Smooth muscle cell (in vitro differentiated cells): ENCODE data around the gene SH2D6. TPM values are rescaled to one million over a fixed set of nuclear protein-coding genes. Genes with fewer than 3 reads are reported as not detected.

ENCODE experiments used
- DNase-seq: peaks from one replicate; lab custom pipeline; 2025; ENCODE audit not compliant: unreplicated experiment; lab: John Stamatoyannopoulos, UW
- H2AFZ ChIP-seq: fragments of 200-600 bp; sonication (generic); 2 replicates; pipeline ENCODE4 v1.6.0; 2016; ENCODE audit warnings: antibody characterized with exemption, low read depth, mild to moderate bottlenecking
- H3F3A ChIP-seq: fragments of 200-600 bp; sonication (generic); 2 replicates; pipeline ENCODE4 v1.6.0; 2017; ENCODE audit warnings: antibody characterized with exemption, low read depth
- H3K27ac ChIP-seq: fragments of 200-600 bp; sonication (generic); 2 replicates; pipeline ENCODE4 v1.5.1; 2016; ENCODE audit warnings: low read depth, mild to moderate bottlenecking
- H3K27me3 ChIP-seq: fragments of 200-600 bp; sonication (generic); 2 replicates; pipeline ENCODE4 v1.6.1; 2016; ENCODE audit warnings: low read depth, mild to moderate bottlenecking
- H3K36me3 ChIP-seq: fragments of 200-600 bp; sonication (generic); 2 replicates; pipeline ENCODE4 v1.5.1; 2016; ENCODE audit warnings: low read depth
- H3K4me1 ChIP-seq: fragments of 200-600 bp; sonication (generic); 2 replicates; pipeline ENCODE4 v1.5.1; 2016; ENCODE audit warnings: low read depth
- H3K4me2 ChIP-seq: fragments of 200-600 bp; sonication (generic); 2 replicates; pipeline ENCODE4 v1.6.0; 2016; ENCODE audit warnings: mild to moderate bottlenecking
- H3K4me3 ChIP-seq: fragments of 200-600 bp; sonication (generic); 2 replicates; pipeline ENCODE4 v1.5.1; 2016; ENCODE audit warnings: mild to moderate bottlenecking
- H3K79me2 ChIP-seq: fragments of 200-600 bp; sonication (generic); 2 replicates; pipeline ENCODE4 v1.6.0; 2016; ENCODE audit warnings: low read depth, mild to moderate bottlenecking
- H3K9ac ChIP-seq: fragments of 200-600 bp; sonication (generic); 2 replicates; pipeline ENCODE4 v1.6.0; 2016; ENCODE audit warnings: low read depth
- H3K9me3 ChIP-seq: fragments of 200-600 bp; sonication (generic); replicated peaks from 2 replicates; pipeline ENCODE4 v1.5.1; 2016; ENCODE audit warnings: low read depth
- H4K20me1 ChIP-seq: fragments of 200-600 bp; sonication (generic); 2 replicates; pipeline ENCODE4 v1.6.0; 2016; ENCODE audit warnings: low read depth
- CTCF ChIP-seq: fragments of 200-600 bp; sonication (generic); IDR thresholded peaks from 2 replicates; pipeline ENCODE4 v1.5.1; 2017; ENCODE audit warnings: borderline replicate concordance, mild to moderate bottlenecking, antibody characterized with exemption; ENCODE audit not compliant: insufficient read depth, poor library complexity, severe bottlenecking
- WGBS: methylation state at CpG from one replicate; pipeline ENCODE4 v1.1.7; 2016; ENCODE audit warnings: low lambda C conversion rate; 5-methylcytosine and 5-hydroxymethylcytosine counted together
- polyA plus RNA-seq: library from polyadenylated mRNA; unstranded; fragments of >200 nt; fragmentation: Nextera tagmentation; extraction: Ambion mirVana; gene quantifications from 2 replicates; pipeline ENCODE4 v1.2.1, GENCODE V29; 2016
- total RNA-seq: library from RNA; depleted of rRNA; stranded (reverse); fragments of >200 nt; gene quantifications from 2 replicates; pipeline ENCODE4 v1.2.3, GENCODE V29; 2014

Gene SH2D6
- total and polyA plus RNA-seq, 2 experiments from 2014 or later, result not detected

DNA sequence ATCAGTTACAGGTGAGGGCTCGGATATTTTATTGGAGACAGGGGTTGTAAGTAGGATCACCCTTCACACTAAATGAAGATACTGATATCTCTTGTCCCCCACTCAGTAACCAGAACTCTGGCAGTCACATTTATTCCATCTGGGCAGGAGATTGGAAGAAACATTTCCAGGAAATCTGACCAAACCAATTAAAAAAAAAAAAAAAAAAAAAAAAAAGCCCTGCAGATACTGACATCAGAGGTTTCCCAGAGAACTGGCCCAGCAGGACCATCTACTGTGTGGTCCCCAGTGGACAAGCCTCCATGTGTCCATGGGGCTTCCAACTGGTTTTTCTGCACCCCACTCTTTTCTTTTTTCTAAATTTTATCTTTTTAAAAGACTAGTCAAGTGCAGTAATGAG lies 41.3 kb downstream of the SH2D6 start:
- Histone ChIP-seq H3K9me3 (no peaks in the 10 kb centered on the region), H3F3A (no peaks in the 10 kb centered on the region), H3K79me2 (no peaks in the 10 kb centered on the region), H3K27me3 (no peaks in the 10 kb centered on the region), H3K4me2 (no peak overlapping the region), H3K4me3 (no peak overlapping the region), H4K20me1 (no peaks in the 10 kb centered on the region), H3K9ac (no peak overlapping the region), H3K36me3 (no peaks in the 10 kb centered on the region), H3K4me1 (no peaks in the 10 kb centered on the region), H2AFZ (no peak overlapping the region), H3K27ac (no peak overlapping the region)
- DNase-seq, result no peak
- TF ChIP-seq CTCF, result no peak
- 91% methylated on average over 1 of the region's 1 CpG for WGBS

DNA sequence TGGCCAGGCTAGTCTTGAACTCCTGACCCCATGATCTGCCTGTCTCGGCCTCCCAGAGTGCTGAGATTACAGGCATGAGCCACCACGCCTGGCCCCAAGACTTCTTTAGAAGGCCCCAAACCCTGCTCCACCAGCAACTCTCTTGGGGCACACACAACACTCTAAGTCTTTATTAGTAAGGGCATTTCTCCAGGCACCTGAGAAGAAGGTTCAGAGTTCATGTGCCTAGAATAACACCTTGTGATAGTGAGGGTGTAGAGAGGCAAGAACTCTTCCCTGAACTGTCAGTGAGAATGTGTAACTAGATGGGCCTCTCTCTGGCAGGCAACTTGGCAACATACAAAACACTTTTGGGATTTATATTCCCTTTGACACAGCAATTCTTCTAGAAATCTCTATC lies 43.8 kb downstream of the SH2D6 start:
- WGBS, result 95% methylated on average over 2 of the region's 2 CpGs
- TF ChIP-seq CTCF, result no peak

GRCh38 chr2:85468096-85468703 lies 49.7 kb downstream of the SH2D6 start:
- Histone ChIP-seq H3K4me2 (no peak overlapping the region), H3K36me3 (no peaks in the 10 kb centered on the region), H3K9me3 (no peaks in the 10 kb centered on the region), H3K79me2 (no peaks in the 10 kb centered on the region), H3K27ac (no peak overlapping the region), H3K4me3 (no peak overlapping the region), H3F3A (no peaks in the 10 kb centered on the region), H3K9ac (no peak overlapping the region), H4K20me1 (no peaks in the 10 kb centered on the region), H3K27me3 (no peaks in the 10 kb centered on the region), H2AFZ (no peak overlapping the region), H3K4me1 (no peaks in the 10 kb centered on the region)
- no peak for TF ChIP-seq CTCF
- no peak for DNase-seq
- WGBS, result 88% methylated on average over 8 of the region's 8 CpGs

More for the DNA sequence above, 43.8 kb downstream of the SH2D6 start:
- Histone ChIP-seq H3K27ac (no peak overlapping the region), H2AFZ (no peak overlapping the region), H3F3A (no peaks in the 10 kb centered on the region), H3K4me2 (no peak overlapping the region), H3K9me3 (no peaks in the 10 kb centered on the region), H3K27me3 (no peaks in the 10 kb centered on the region), H3K4me1 (no peaks in the 10 kb centered on the region), H3K79me2 (no peaks in the 10 kb centered on the region), H3K36me3 (no peaks in the 10 kb centered on the region), H3K9ac (no peak overlapping the region), H4K20me1 (no peaks in the 10 kb centered on the region), H3K4me3 (no peak overlapping the region)
- no peak for DNase-seq

- no peak overlapping the region for H3K4me3 ChIP-seq
- no peak for TF ChIP-seq CTCF
- H3K79me2 ChIP-seq, result no peaks in the 10 kb centered on the region
- H3K27ac ChIP-seq, result no peak overlapping the region
- no peaks in the 10 kb centered on the region for H3F3A ChIP-seq
- no peak overlapping the region for H2AFZ ChIP-seq
- no peak overlapping the region for H3K4me2 ChIP-seq
- WGBS, result 84% methylated on average over 12 of the region's 12 CpGs
- no peak for DNase-seq
- H3K36me3 ChIP-seq, result no peaks in the 10 kb centered on the region
- no peaks in the 10 kb centered on the region for H3K4me1 ChIP-seq
- no peaks in the 10 kb centered on the region for H4K20me1 ChIP-seq
- no peaks in the 10 kb centered on the region for H3K27me3 ChIP-seq
- H3K9ac ChIP-seq, result no peak overlapping the region
- H3K9me3 ChIP-seq, result no peaks in the 10 kb centered on the region
Observed at GRCh38 chr2:85468704-85469349, 50.3 kb downstream of the SH2D6 start.
